Right atrium auricular region (tissue), 2 donors: ENCODE data around the gene SPRY4. TPM values are rescaled to one million over a fixed set of nuclear protein-coding genes. Genes with fewer than 3 reads are reported as not detected.
"Not testable (repeated sequence)": the region's sequence is repeated elsewhere in the genome, so short reads cannot be mapped to it uniquely, and the experiment has no call there.

Experiments
- DNase-seq: peaks from one replicate; pipeline ENCODE4 v3.0.0-alpha.2; 2019; ENCODE audit warnings: low spot score
- H3K27ac ChIP-seq, 2 donors: fragments of 200-600 bp; sonication (generic); 1 replicate in 1 of 2; 2 replicates in 1 of 2; pipeline ENCODE4 v1.5.1; 2016 to 2019
- H3K27me3 ChIP-seq, 2 donors: fragments of 200-600 bp; sonication (generic); one replicate each; pipeline versions ENCODE4 v1.5.1 to v1.6.0; 2017 to 2019
- H3K36me3 ChIP-seq: fragments of 200-600 bp; sonication (generic); one replicate; pipeline ENCODE4 v1.5.1; 2016
- H3K4me1 ChIP-seq, 2 donors: fragments of 200-600 bp; sonication (generic); one replicate each; pipeline versions ENCODE4 v1.5.1 to v1.6.0; 2017 to 2019
- H3K4me3 ChIP-seq, 2 donors: fragments of 200-600 bp; sonication (generic); 1 replicate in 1 of 2; 2 replicates in 1 of 2; pipeline ENCODE4 v1.5.1; 2017 to 2019; ENCODE audit warnings: mild to moderate bottlenecking in 1 of 2, moderate library complexity in 1 of 2
- H3K9me3 ChIP-seq, 2 donors: fragments of 200-600 bp; sonication (generic); one replicate each; pipeline ENCODE4 v1.5.1; 2019
- CTCF ChIP-seq, 2 donors: fragments of 200-600 bp; sonication (generic); IDR thresholded peaks; one replicate each; pipeline ENCODE4 v1.5.1; 2019; ENCODE audit warnings: antibody characterized with exemption in 2 of 2
- total RNA-seq, 2 donors: library from RNA; depleted of rRNA; stranded (reverse); fragments of >200 nt; gene quantifications; one replicate each; pipeline ENCODE4 v1.1.0, GENCODE V29; 2016

SPRY4 gene
- total RNA-seq, 2 donors from 2014 or later: 19.9 to 33.7 TPM

- Histone ChIP-seq H3K9me3 (no peaks in the 10 kb centered on the region), H3K27ac (peak overlapping the region; percentile 90 to 98)
- DNase-seq: peak; percentile 94
These were observed 32.1 kb upstream of the SPRY4 start for GRCh38 chr5:142356716-142357468.

GRCh38 chr5:142356349-142356715 is 31.5 kb upstream of the SPRY4 start:
- no peaks in the 10 kb centered on the region for H3K36me3 ChIP-seq
- H3K4me3 ChIP-seq: peak overlapping the region; percentile 62 to 69
- no peak for DNase-seq
- H3K27me3 ChIP-seq: no peaks in the 10 kb centered on the region
- TF ChIP-seq CTCF (IDR thresholded peaks at IDR 0.05): no peak
- H3K9me3 ChIP-seq: no peaks in the 10 kb centered on the region
- H3K27ac ChIP-seq: peak overlapping the region; percentile 90 to 98
- H3K4me1 ChIP-seq: peaks cover 0 to 14% of the 10 kb centered on the region in 2 donors

More at GRCh38 chr5:142356716-142357468, 32.1 kb upstream of the SPRY4 start:
- H3K4me1 ChIP-seq: peaks cover 0 to 14% of the 10 kb centered on the region in 2 donors
- TF ChIP-seq CTCF (IDR thresholded peaks at IDR 0.05): no peak
- H3K4me3 ChIP-seq: peak overlapping the region; percentile 62 to 69
- no peaks in the 10 kb centered on the region for H3K36me3 ChIP-seq
- H3K27me3 ChIP-seq: no peaks in the 10 kb centered on the region

GRCh38 chr5:142353071-142353472 is 28.3 kb upstream of the SPRY4 start:
- no peak for TF ChIP-seq CTCF (IDR thresholded peaks at IDR 0.05)
- Histone ChIP-seq H3K36me3 (no peaks in the 10 kb centered on the region), H3K4me1 (peaks cover 0 to 9% of the 10 kb centered on the region in 2 donors), H3K4me3 (no peak overlapping the region), H3K9me3 (no peaks in the 10 kb centered on the region), H3K27me3 (no peaks in the 10 kb centered on the region), H3K27ac (no peak overlapping the region)
- DNase-seq: no peak

- H3K27ac ChIP-seq: no peak overlapping the region
- no peak for TF ChIP-seq CTCF (IDR thresholded peaks at IDR 0.05)
- H3K4me1 ChIP-seq: no peaks in the 10 kb centered on the region
- H3K27me3 ChIP-seq: no peaks in the 10 kb centered on the region
- H3K9me3 ChIP-seq: peaks cover 0 to 10% of the 10 kb centered on the region in 2 donors
- H3K4me3 ChIP-seq: no peak overlapping the region
- DNase-seq: no peak
- H3K36me3 ChIP-seq: no peaks in the 10 kb centered on the region
These were observed 25.2 kb upstream of the SPRY4 start for GRCh38 chr5:142350021-142350420.

- Histone ChIP-seq H3K4me3 (no peak overlapping the region), H3K27me3 (no peaks in the 10 kb centered on the region), H3K36me3 (no peaks in the 10 kb centered on the region), H3K9me3 (peaks cover 3 to 26% of the 10 kb centered on the region in 2 donors), H3K4me1 (no peaks in the 10 kb centered on the region), H3K27ac (no peak overlapping the region)
- no peak for TF ChIP-seq CTCF (IDR thresholded peaks at IDR 0.05)
- no peak for DNase-seq
These were observed 21.9 kb upstream of the SPRY4 start for GRCh38 chr5:142346706-142347105.

GRCh38 chr5:142344915-142345314 is 20.1 kb upstream of the SPRY4 start:
- H3K27ac ChIP-seq, H3K36me3 ChIP-seq, H3K27me3 ChIP-seq, H3K4me1 ChIP-seq, DNase-seq, H3K4me3 ChIP-seq: not testable (repeated sequence)
- peaks cover 3 to 26% of the 10 kb centered on the region in 2 donors for H3K9me3 ChIP-seq
